ENCODE measurements around the gene SKIDA1. TPM values are rescaled to one million over a fixed set of nuclear protein-coding genes. Genes with fewer than 3 reads are reported as not detected.

The SKIDA1 gene
- total RNA-seq, 1 donor from 2014 or later: 0.69 TPM

DNA sequence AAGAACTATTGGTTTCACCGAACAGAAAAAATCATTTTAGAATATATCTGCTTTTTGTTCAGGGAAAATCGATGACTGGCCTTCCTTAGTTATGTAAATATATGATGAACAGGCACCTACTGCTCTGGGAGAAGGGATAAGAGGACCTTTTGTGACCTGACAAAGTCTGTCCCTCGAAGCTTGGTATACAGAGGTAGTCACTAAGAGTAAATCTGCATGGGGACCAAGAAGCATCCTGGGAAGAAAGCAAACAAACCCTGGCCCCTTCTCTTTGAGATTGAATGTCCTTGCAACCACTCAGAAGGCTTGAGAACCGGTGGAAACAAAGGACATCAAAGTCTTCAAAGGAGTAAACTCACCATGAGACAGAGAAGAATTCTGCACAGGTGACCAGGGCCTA, 52.3 kb downstream of the SKIDA1 start:
- DNase-seq (no peak), ATAC-seq (no peak)
- H3K27me3 ChIP-seq: no peaks in the 10 kb centered on the region
- TF ChIP-seq CTCF (IDR thresholded peaks at IDR 0.05): no peak
- H3K4me3 ChIP-seq: no peak overlapping the region
- no peak overlapping the region for H3K27ac ChIP-seq
- H3K4me1 ChIP-seq: no peaks in the 10 kb centered on the region
- no peaks in the 10 kb centered on the region for H3K36me3 ChIP-seq
- intact Hi-C loops (cut with DNase I): no loop called here
- no peaks in the 10 kb centered on the region for H3K9me3 ChIP-seq

GRCh38 chr10:21468086-21468485, 57.4 kb downstream of the SKIDA1 start:
- ATAC-seq (no peak), DNase-seq (no peak)
- Histone ChIP-seq H3K27ac (no peak overlapping the region), H3K4me1 (no peaks in the 10 kb centered on the region), H3K4me3 (no peak overlapping the region), H3K9me3 (no peaks in the 10 kb centered on the region), H3K36me3 (no peaks in the 10 kb centered on the region), H3K27me3 (no peaks in the 10 kb centered on the region)
- intact Hi-C loops (cut with DNase I): no loop called here
- no peak for TF ChIP-seq CTCF (IDR thresholded peaks at IDR 0.05)

GRCh38 chr10:21467633-21468032, 57.8 kb downstream of the SKIDA1 start:
- no peak for DNase-seq
- Histone ChIP-seq H3K27ac (no peak overlapping the region), H3K36me3 (no peaks in the 10 kb centered on the region), H3K4me1 (no peaks in the 10 kb centered on the region), H3K9me3 (no peaks in the 10 kb centered on the region), H3K27me3 (no peaks in the 10 kb centered on the region), H3K4me3 (no peak overlapping the region)
- intact Hi-C loops (cut with DNase I): no loop called here
- TF ChIP-seq CTCF (IDR thresholded peaks at IDR 0.05): no peak
- ATAC-seq: no peak

GRCh38 chr10:21464134-21464533, 61.3 kb downstream of the SKIDA1 start:
- no peaks in the 10 kb centered on the region for H3K9me3 ChIP-seq
- no peak overlapping the region for H3K27ac ChIP-seq
- no peaks in the 10 kb centered on the region for H3K36me3 ChIP-seq
- intact Hi-C loops (cut with DNase I): no loop called here
- no peak for ATAC-seq
- no peaks in the 10 kb centered on the region for H3K4me1 ChIP-seq
- no peak for DNase-seq
- TF ChIP-seq CTCF (IDR thresholded peaks at IDR 0.05): no peak
- no peaks in the 10 kb centered on the region for H3K27me3 ChIP-seq
- H3K4me3 ChIP-seq: no peak overlapping the region

Small RNA genes within 50 kb of the gene (microRNA-seq; reads per million reads assigned to microRNA genes)
- not detected for gene MIR1915 (ENCODE audit: borderline microRNAs expressed)

Other genes starting within 250 kb of the SKIDA1 start
- gene MLLT10, start 8.6 kb upstream of the SKIDA1 start, total RNA-seq: 60.6 TPM

Data from upper lobe of right lung (tissue), 1 donor.